ENCODE data around the gene NCBP2.
A peak's percentile ranks its signal among the peaks of the same experiment; 100 is the strongest.

NCBP2 gene

GRCh38 chr3:196966526-196967401, 24.4 kb upstream of the NCBP2 start:
- H3K4me3 ChIP-seq (ENCODE audit: low read length) = peak overlapping the region; percentile 50
- H3K9ac ChIP-seq (ENCODE audit: low read depth, low read length) = no peak overlapping the region
- peaks cover 5% of the 10 kb centered on the region for H3K9me3 ChIP-seq (ENCODE audit: insufficient read depth, low read depth, low read length)
- H3K4me1 ChIP-seq (ENCODE audit: insufficient read depth, low read length) = no peaks in the 10 kb centered on the region; the same call in 1 of the 2 replicates
- no peak overlapping the region for H3K27ac ChIP-seq (ENCODE audit: low read length)
- no peaks in the 10 kb centered on the region for H3K36me3 ChIP-seq (ENCODE audit: insufficient read depth, low read depth, low read length)
- H3K27me3 ChIP-seq (ENCODE audit: insufficient read depth, low read length) = peaks cover 85% of the 10 kb centered on the region

- H3K27me3 ChIP-seq (ENCODE audit: insufficient read depth, low read length) = peaks cover 85% of the 10 kb centered on the region
- H3K36me3 ChIP-seq (ENCODE audit: insufficient read depth, low read depth, low read length) = no peaks in the 10 kb centered on the region
- no peak overlapping the region for H3K27ac ChIP-seq (ENCODE audit: low read length)
- no peak overlapping the region for H3K9ac ChIP-seq (ENCODE audit: low read depth, low read length)
- H3K4me3 ChIP-seq (ENCODE audit: low read length) = no peak overlapping the region
- no peaks in the 10 kb centered on the region; the same call in 1 of the 2 replicates for H3K4me1 ChIP-seq (ENCODE audit: insufficient read depth, low read length)
- H3K9me3 ChIP-seq (ENCODE audit: insufficient read depth, low read depth, low read length) = no peaks in the 10 kb centered on the region
Measured at GRCh38 chr3:196965804-196966173, 23.5 kb upstream of the NCBP2 start.

- no peak overlapping the region for H3K9ac ChIP-seq (ENCODE audit: low read depth, low read length)
- H3K36me3 ChIP-seq (ENCODE audit: insufficient read depth, low read depth, low read length) = no peaks in the 10 kb centered on the region
- no peak overlapping the region for H3K4me3 ChIP-seq (ENCODE audit: low read length)
- no peaks in the 10 kb centered on the region; the same call in 1 of the 2 replicates for H3K4me1 ChIP-seq (ENCODE audit: insufficient read depth, low read length)
- H3K27ac ChIP-seq (ENCODE audit: low read length) = no peak overlapping the region
- H3K27me3 ChIP-seq (ENCODE audit: insufficient read depth, low read length) = peaks cover 82% of the 10 kb centered on the region
- H3K9me3 ChIP-seq (ENCODE audit: insufficient read depth, low read depth, low read length) = no peaks in the 10 kb centered on the region
Measured at GRCh38 chr3:196965112-196965803, 22.9 kb upstream of the NCBP2 start.

- no peaks in the 10 kb centered on the region for H3K9me3 ChIP-seq (ENCODE audit: insufficient read depth, low read depth, low read length)
- no peak overlapping the region for H3K9ac ChIP-seq (ENCODE audit: low read depth, low read length)
- H3K4me1 ChIP-seq (ENCODE audit: insufficient read depth, low read length) = no peaks in the 10 kb centered on the region; the same call in 1 of the 2 replicates
- H3K36me3 ChIP-seq (ENCODE audit: insufficient read depth, low read depth, low read length) = no peaks in the 10 kb centered on the region
- H3K27ac ChIP-seq (ENCODE audit: low read length) = no peak overlapping the region
- H3K27me3 ChIP-seq (ENCODE audit: insufficient read depth, low read length) = peaks cover 72% of the 10 kb centered on the region
- no peak overlapping the region for H3K4me3 ChIP-seq (ENCODE audit: low read length)
Measured at GRCh38 chr3:196963631-196963953, 21.3 kb upstream of the NCBP2 start.

- no peak overlapping the region for H3K4me3 ChIP-seq (ENCODE audit: low read length)
- H3K27ac ChIP-seq (ENCODE audit: low read length) = no peak overlapping the region
- H3K9ac ChIP-seq (ENCODE audit: low read depth, low read length) = no peak overlapping the region
- no peaks in the 10 kb centered on the region; the same call in 1 of the 2 replicates for H3K4me1 ChIP-seq (ENCODE audit: insufficient read depth, low read length)
- H3K9me3 ChIP-seq (ENCODE audit: insufficient read depth, low read depth, low read length) = no peaks in the 10 kb centered on the region
- H3K27me3 ChIP-seq (ENCODE audit: insufficient read depth, low read length) = peaks cover 67% of the 10 kb centered on the region
- no peaks in the 10 kb centered on the region for H3K36me3 ChIP-seq (ENCODE audit: insufficient read depth, low read depth, low read length)
Measured at GRCh38 chr3:196962930-196963630, 20.8 kb upstream of the NCBP2 start.

GRCh38 chr3:196962108-196962929, 20.0 kb upstream of the NCBP2 start:
- H3K4me1 ChIP-seq (ENCODE audit: insufficient read depth, low read length) = no peaks in the 10 kb centered on the region; the same call in 1 of the 2 replicates

GRCh38 chr3:196954832-196955231, 12.5 kb upstream of the NCBP2 start:
- Histone ChIP-seq H3K4me1 (ENCODE audit: insufficient read depth, low read length) (no peaks in the 10 kb centered on the region), H3K9me3 (ENCODE audit: insufficient read depth, low read depth, low read length) (no peaks in the 10 kb centered on the region), H3K9ac (ENCODE audit: low read depth, low read length) (no peak overlapping the region), H3K27me3 (ENCODE audit: insufficient read depth, low read length) (peaks cover 14% of the 10 kb centered on the region; the same call in 1 of the 2 replicates), H3K4me3 (ENCODE audit: low read length) (no peak overlapping the region), H3K27ac (ENCODE audit: low read length) (no peak overlapping the region), H3K36me3 (ENCODE audit: insufficient read depth, low read depth, low read length) (no peaks in the 10 kb centered on the region)

More at GRCh38 chr3:196962108-196962929, 20.0 kb upstream of the NCBP2 start:
- Histone ChIP-seq H3K27me3 (ENCODE audit: insufficient read depth, low read length) (peaks cover 60% of the 10 kb centered on the region), H3K9me3 (ENCODE audit: insufficient read depth, low read depth, low read length) (no peaks in the 10 kb centered on the region), H3K9ac (ENCODE audit: low read depth, low read length) (no peak overlapping the region), H3K36me3 (ENCODE audit: insufficient read depth, low read depth, low read length) (no peaks in the 10 kb centered on the region), H3K4me3 (ENCODE audit: low read length) (no peak overlapping the region), H3K27ac (ENCODE audit: low read length) (no peak overlapping the region)

- Histone ChIP-seq H3K9ac (ENCODE audit: low read depth, low read length) (no peak overlapping the region), H3K4me3 (ENCODE audit: low read length) (no peak overlapping the region), H3K9me3 (ENCODE audit: insufficient read depth, low read depth, low read length) (no peaks in the 10 kb centered on the region), H3K27me3 (ENCODE audit: insufficient read depth, low read length) (peaks cover 11% of the 10 kb centered on the region; the same call in 1 of the 2 replicates), H3K36me3 (ENCODE audit: insufficient read depth, low read depth, low read length) (no peaks in the 10 kb centered on the region), H3K27ac (ENCODE audit: low read length) (no peak overlapping the region), H3K4me1 (ENCODE audit: insufficient read depth, low read length) (no peaks in the 10 kb centered on the region)
Measured at GRCh38 chr3:196951371-196951770, 9.0 kb upstream of the NCBP2 start.

GRCh38 chr3:196949750-196950149, 7.4 kb upstream of the NCBP2 start:
- no peaks in the 10 kb centered on the region for H3K9me3 ChIP-seq (ENCODE audit: insufficient read depth, low read depth, low read length)
- no peaks in the 10 kb centered on the region for H3K36me3 ChIP-seq (ENCODE audit: insufficient read depth, low read depth, low read length)
- no peaks in the 10 kb centered on the region for H3K4me1 ChIP-seq (ENCODE audit: insufficient read depth, low read length)
- H3K27ac ChIP-seq (ENCODE audit: low read length) = no peak overlapping the region
- H3K4me3 ChIP-seq (ENCODE audit: low read length) = no peak overlapping the region
- no peak overlapping the region for H3K9ac ChIP-seq (ENCODE audit: low read depth, low read length)
- H3K27me3 ChIP-seq (ENCODE audit: insufficient read depth, low read length) = peaks cover 11% of the 10 kb centered on the region; the same call in 1 of the 2 replicates

- Histone ChIP-seq H3K4me1 (ENCODE audit: insufficient read depth, low read length) (no peaks in the 10 kb centered on the region), H3K36me3 (ENCODE audit: insufficient read depth, low read depth, low read length) (no peaks in the 10 kb centered on the region), H3K9ac (ENCODE audit: low read depth, low read length) (no peak overlapping the region), H3K9me3 (ENCODE audit: insufficient read depth, low read depth, low read length) (no peaks in the 10 kb centered on the region), H3K4me3 (ENCODE audit: low read length) (no peak overlapping the region), H3K27me3 (ENCODE audit: insufficient read depth, low read length) (peaks cover 11% of the 10 kb centered on the region; the same call in 1 of the 2 replicates), H3K27ac (ENCODE audit: low read length) (no peak overlapping the region)
Measured at GRCh38 chr3:196949285-196949619, 6.9 kb upstream of the NCBP2 start.

All from iPS-20b (cell line).